ENCODE measurements around the gene FUZ.

Gene FUZ

DNA sequence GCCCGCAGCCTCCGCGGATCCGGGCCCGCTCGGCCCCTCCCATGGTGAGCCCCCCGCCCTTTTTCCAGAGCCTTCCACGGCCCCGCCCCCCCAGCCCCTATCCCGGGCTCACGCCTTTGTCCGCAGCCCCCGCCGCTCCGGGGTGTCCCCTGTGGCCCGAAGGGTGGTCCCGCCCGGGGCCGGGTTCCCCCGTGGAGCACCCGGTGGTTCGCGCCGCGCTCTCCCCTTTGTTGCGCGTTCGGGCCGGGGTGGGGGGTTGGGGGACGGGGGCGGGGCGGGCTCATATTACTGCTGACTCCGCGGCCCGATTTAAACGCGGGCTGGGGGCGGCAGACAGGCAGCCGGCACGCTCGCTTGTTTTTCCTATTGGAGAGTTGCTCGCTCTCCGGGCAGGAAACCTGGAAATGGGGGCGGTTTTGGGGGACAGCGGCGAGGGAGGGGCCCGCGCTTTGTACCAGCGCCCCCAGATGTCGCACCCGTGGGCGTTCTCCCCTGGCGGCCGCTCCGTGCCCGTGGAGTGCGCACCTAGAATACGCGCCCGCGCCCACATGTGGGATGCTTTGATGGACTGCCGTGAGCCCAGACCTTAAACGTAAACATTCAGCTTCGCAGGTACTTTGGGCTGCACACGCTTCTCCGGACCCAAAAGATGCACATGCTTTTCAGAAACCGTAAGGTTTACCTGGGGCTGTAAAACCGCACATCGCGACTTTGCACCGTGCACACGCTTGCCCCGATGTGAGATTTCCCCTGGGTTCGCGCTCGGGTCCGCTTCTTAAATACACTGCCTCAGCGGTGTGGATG lies 38.6 kb upstream of the FUZ start:
- peak in 21 of 51 donors; percentile 9 to 56 (median 38) for DNase-seq

DNA sequence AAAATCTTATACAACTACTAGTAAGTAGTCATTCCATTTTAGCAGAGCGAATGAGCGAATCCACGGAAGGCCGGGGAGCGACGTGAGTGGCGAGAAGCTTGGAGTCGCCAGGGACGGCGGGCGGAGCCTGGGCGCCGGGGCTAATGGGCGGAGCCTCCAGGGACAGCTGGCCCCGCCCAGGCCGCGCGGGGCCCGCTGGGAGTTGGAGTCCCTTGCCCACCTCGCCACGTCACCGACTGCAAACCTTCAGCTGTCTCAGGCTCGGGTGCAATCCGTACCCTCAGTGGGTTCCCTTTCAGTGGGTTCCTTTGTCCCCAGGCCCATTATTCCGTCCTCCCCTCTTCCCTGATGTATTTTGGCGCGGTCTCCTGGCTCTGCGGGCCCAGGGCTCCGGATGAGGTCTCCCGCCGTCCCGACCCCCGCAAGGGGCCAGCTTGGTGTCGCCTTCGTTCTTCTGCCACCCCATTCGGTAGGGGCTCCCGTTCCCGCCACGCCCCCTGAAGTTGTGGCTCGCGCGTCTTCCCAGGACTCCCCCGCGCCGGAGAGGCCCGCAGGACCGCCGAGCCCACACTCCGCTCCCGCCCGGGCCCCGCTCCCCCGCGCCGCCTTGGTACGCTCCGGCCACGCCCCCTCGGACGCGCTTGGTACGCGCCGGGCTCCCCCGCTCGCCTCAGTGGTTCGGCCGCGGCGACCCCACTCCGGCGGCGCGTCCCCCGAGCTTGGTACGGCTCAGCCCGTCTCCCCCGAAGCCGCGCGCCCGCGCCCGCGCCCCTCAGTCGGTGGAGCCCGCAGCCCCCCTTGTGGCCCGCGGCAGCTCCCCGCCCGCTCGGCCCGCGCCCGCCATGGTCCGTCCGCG lies 37.6 kb upstream of the FUZ start, which contains the start of gene PTOV1:
PTOV1 (plus strand) TSS at position 673 of the 856 bp plus-strand sequence.
- peak; percentile 48 to 97 (median 90) for DNase-seq

GRCh38 chr19:49850221-49850486 lies 37.1 kb upstream of the FUZ start:
- DNase-seq, result peak in 1 of 51 donors; percentile 45

GRCh38 chr19:49849433-49850220 lies 36.5 kb upstream of the FUZ start:
- no peak for DNase-seq

DNA sequence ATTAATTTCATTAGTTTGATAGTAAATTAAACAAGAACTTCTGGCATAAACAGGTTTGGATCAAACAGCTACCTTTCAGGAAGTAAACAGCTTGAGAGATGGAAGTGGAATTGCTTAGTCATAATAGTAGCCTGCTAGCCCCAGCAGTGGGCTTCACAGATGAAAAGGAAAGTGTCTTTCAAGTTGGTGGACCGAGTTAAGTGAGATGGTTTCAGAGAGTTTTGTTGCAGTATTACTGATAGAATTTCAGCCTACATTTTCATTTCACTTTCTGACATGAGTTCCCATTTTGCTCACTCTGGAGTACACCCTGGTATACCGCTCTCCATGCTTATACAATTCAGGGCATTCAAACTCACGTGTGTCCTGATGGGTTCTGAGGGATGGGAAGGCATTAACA lies 35.8 kb upstream of the FUZ start:
- no peak for DNase-seq

GRCh38 chr19:49847731-49848696 lies 34.9 kb upstream of the FUZ start:
- no peak for DNase-seq

DNA sequence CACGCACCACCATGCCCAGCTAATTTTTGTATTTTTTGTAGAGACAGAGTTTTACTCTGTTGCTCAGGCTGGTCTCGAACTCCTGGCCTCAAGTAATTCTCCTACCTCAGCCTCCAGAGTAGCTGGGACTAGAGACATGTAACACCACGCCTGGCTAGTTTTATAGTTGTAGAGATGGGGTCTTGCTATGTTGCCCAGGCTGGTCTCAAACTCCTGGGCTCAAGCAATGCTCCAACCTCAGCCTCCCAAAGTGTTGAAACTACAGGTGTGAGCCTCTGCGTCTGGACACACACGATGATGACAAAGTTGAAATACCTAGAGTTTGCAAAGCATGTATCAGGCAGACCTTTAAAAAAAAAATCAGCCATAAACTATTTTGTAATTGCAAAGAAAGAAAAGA lies 33.3 kb upstream of the FUZ start:
- DNase-seq, result no peak

DNA sequence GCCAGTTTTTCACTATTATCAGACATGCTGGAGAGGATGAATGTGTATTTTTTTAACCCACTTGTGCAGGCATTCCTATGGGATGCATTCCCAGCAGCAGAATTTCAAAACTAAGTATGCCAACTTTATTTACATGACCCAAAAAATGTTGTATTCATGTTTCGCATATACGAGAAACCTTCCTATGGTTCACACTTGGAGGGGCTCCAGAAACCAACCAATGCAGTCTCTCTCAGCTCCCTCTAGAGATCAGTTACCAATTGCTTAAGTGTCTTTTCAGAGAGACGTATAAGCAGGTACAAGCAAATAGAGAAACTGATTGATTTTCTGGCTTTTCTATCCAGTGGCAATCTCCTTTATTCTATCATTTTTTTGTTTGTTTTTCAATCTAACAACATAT lies 32.3 kb upstream of the FUZ start:
- no peak for DNase-seq

GRCh38 chr19:49844138-49845095 lies 31.3 kb upstream of the FUZ start:
- no peak for DNase-seq

- no peak for DNase-seq
Measured at GRCh38 chr19:49843265-49843664, 30.2 kb upstream of the FUZ start.

DNA sequence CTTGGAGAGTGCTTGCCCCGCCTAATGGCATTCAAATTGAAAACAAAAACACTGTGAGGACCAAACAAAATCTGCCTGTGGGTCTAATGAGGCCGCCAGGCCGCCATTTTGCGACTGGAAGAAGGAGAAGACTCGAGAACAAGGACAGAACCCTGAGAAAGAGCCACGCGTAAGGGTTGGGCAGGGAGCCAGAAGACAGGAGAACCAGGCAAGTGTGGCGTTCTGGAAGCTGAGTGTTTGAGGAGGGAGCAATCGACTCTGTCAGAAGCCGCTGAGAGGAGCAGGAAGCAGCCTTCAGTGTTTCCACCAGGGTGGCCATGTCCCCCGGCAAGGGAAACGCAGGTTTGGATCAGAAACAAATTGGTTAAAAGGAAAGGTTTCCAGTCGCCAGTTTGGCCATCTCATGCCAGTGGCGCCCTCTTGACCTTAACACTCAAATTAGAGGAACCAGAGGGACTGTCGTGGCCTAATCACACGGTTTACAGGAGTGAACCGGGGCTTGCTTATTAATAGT lies 27.7 kb upstream of the FUZ start:
- no peak for DNase-seq

DNA sequence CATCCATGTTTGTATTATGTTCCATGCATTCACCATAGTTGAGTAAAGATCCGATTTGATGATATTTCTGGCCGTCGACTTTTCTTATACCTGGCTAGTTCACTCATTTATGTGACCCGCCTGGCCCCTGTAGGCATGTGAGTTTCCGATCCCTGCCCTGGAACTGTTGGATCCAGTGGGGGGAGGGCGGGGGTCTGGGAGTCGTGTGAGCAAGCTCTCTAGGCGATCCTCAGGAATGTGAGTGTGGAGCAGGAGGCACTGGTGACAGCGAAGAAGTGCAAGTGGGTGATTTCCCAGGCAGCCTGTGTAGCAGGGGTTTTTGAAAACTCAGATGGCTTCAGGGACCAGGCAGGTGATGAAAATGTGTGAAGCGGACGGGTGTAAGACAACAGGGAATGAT lies 27.2 kb upstream of the FUZ start:
- DNase-seq, result no peak

GRCh38 chr19:49839713-49840112 lies 26.6 kb upstream of the FUZ start:
- no peak for DNase-seq

DNA sequence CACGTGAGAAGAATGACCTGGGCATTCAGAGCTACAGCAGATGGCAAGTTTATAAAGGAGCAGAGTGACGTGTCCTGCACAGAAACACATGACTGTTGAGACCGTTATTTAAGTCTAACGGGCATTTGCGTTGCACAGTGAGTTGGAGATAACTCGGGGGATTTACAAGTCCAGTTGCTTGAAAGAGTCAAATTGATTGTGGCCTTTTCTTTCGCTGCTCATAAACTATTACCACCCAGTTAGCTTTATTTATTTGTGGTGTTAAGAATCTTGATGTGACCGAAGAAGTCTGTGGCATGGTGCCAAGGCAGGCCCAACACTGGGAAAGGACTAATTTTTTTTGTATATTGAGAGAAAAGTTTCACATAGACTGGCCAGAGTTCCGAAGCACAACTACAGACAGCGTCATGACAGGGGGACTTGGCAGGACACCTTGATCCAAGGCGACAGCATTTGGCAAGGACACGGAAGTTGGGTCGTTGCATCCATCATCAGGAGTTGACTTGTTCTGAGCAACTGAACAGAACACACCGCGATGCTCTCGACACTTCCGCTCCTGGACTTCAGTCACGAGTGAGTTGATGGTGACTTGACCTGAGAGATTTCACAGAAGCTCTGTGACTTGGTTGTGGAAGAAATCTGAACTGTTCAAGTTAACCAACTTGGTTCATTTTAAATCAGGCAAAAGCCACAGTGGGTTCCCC lies 25.9 kb upstream of the FUZ start:
- DNase-seq, result peak in 1 of 51 donors; percentile 17

DNA sequence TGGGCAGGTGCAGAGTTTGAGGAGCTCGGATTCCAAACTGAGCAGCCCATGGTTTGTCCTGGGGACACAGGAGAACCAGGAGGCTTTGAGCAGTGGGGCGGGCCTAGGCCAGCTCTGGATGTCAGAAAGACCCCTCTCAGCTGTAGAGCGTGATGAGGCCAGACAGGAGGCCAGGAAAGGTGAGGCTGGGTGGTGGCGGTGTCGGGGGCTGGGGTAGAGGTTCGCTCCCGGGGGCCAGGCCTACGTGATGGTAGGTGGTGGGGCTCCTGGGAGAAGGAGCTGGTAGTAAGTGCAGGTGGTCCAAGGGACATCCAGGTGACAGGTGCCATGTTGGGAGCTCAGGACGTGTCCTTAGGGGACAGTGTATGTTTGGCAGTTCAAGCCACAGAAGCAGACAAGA lies 24.3 kb upstream of the FUZ start:
- DNase-seq, result no peak

GRCh38 chr19:49837009-49837310 lies 23.9 kb upstream of the FUZ start:
- no peak for DNase-seq

DNA sequence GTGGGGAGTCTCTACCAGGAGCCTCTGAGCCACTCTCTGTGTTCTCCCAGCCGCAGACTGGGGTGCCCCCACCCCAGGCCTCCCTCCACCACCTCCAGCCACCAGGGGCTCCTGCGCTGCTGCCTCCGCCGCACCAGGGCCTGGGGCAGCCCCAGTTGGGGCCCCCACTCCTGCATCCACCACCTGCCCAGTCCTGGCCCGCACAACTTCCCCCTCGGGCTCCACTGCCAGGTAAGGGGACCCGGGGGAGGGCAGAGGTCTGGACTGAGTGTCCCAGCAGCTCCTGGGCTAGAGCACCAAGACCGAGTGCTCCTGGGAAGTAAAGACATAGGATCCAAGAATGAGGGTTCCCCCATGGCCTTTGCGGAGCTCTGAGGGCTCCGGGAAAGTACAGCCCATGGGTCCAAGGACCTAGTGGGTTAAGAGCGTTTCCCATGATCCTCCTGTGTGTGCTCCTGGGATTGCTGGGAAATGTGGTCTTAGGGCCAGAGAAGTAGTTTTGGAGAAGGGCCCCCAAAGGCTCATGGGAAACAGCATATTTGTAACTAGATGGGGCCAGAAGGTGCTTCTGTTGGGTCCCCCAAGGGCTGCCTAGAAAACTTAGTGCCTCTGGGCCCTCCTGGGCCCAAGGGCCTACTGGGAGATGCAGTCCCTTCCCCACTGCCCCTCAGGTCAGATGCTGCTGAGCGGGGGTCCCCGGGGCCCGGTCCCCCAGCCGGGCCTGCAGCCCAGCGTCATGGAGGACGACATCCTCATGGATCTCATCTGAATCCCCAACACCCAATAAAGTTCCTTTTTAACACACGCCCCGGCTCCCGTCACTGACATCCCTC lies 23.3 kb upstream of the FUZ start:
- DNase-seq, result no peak

- no peak for DNase-seq
Measured at GRCh38 chr19:49835562-49835961, 22.5 kb upstream of the FUZ start.

All from hypothalamus (tissue), 51 donors.